Esophagus muscularis mucosa (tissue), 4 donors: ENCODE measurements around the gene GALT.

ENCODE experiments used
- EP300 ChIP-seq: sonication (generic); formaldehyde crosslinking; IDR thresholded peaks from one replicate; pipeline ENCODE4 v1.6.1; 2017; ENCODE audit warnings: antibody characterized with exemption
- POLR2A ChIP-seq: fragments of 450-650 bp; IDR thresholded peaks from one replicate; pipeline ENCODE4 v1.6.1; 2017; ENCODE audit warnings: antibody characterized with exemption, moderate library complexity, mild to moderate bottlenecking, low read depth
- POLR2AphosphoS5 ChIP-seq, 2 donors: sonication (generic); formaldehyde crosslinking; IDR thresholded peaks; one replicate each; pipeline ENCODE4 v1.6.1; 2017; ENCODE audit warnings: antibody characterized with exemption in 2 of 2
- TF ChIP-seq, protein P1 (sequence below), 3 experiments: fragments of 200-600 bp in 2 of 3; fragments of 450-650 bp in 1 of 3; sonication (generic) in 2 of 3; IDR thresholded peaks; one replicate each; pipeline ENCODE4 v1.5.1; 2017 to 2019; ENCODE audit warnings: antibody characterized with exemption in 3 of 3, mild to moderate bottlenecking in 2 of 3, moderate library complexity in 1 of 3

DNA sequence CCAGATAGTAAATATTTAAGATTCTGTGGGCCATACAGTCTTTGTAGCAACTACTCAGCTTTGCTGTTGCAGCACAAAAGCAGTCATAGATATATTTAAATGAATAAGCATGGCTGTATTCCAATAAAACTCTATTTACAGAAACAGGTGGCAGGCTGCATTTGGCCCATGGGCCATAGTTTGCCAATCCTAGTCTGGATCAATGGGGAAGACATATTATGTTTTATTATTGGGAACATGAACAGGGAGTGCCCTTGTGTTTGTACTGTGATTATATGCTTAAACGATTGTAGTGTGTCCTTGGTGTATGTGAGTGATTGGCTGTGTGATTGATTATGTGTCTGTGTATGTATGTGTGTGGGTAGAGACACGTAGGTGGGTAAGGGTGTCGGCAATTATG is 28.0 kb downstream of the GALT start:
- TF ChIP-seq, protein P1, sequence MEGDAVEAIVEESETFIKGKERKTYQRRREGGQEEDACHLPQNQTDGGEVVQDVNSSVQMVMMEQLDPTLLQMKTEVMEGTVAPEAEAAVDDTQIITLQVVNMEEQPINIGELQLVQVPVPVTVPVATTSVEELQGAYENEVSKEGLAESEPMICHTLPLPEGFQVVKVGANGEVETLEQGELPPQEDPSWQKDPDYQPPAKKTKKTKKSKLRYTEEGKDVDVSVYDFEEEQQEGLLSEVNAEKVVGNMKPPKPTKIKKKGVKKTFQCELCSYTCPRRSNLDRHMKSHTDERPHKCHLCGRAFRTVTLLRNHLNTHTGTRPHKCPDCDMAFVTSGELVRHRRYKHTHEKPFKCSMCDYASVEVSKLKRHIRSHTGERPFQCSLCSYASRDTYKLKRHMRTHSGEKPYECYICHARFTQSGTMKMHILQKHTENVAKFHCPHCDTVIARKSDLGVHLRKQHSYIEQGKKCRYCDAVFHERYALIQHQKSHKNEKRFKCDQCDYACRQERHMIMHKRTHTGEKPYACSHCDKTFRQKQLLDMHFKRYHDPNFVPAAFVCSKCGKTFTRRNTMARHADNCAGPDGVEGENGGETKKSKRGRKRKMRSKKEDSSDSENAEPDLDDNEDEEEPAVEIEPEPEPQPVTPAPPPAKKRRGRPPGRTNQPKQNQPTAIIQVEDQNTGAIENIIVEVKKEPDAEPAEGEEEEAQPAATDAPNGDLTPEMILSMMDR (IDR thresholded peaks at IDR 0.05): no peak
- TF ChIP-seq POLR2A: no peak
- no peak for TF ChIP-seq EP300
- no peak for TF ChIP-seq POLR2AphosphoS5 (IDR thresholded peaks at IDR 0.05)
